K562 (cell line): ENCODE measurements around the gene C22orf39. TPM values are rescaled to one million over a fixed set of nuclear protein-coding genes. Genes with fewer than 3 reads are reported as not detected.

Experiments
- ARID1B ChIP-seq: fragments of 450-650 bp; IDR thresholded peaks from 2 replicates; pipeline ENCODE4 v1.6.1; 2016; ENCODE audit warnings: antibody characterized with exemption, mild to moderate bottlenecking, inconsistent platforms
- DEAF1 ChIP-seq: fragments of 450-650 bp; formaldehyde crosslinking; IDR thresholded peaks from 2 replicates; pipeline ENCODE4 v1.4.0; 2020; ENCODE audit warnings: mild to moderate bottlenecking, moderate library complexity
- HEY1 ChIP-seq: fragments of 250-450 bp; sonication (Bioruptor Pico); IDR thresholded peaks from 2 replicates; pipeline ENCODE4 v1.5.0; 2020; ENCODE audit warnings: mild to moderate bottlenecking, moderate library complexity, borderline replicate concordance
- HOMEZ ChIP-seq: fragments of 250-450 bp; sonication (Bioruptor Pico); IDR thresholded peaks from 2 replicates; pipeline ENCODE4 v1.4.0; 2020; ENCODE audit warnings: mild to moderate bottlenecking, moderate library complexity
- JUN ChIP-seq, 2 experiments: sonication (generic) in 1 of 2; formaldehyde crosslinking in 1 of 2; IDR thresholded peaks; 2 replicates each; pipeline versions ENCODE4 v1.6.1 to v1.8.0; 2012 to 2022; ENCODE audit warnings: borderline replicate concordance in 2 of 2, mild to moderate bottlenecking in 2 of 2, improper control_type of control experiment in 1 of 2, low read depth in 1 of 2, low read length in 1 of 2, missing genetic modification reagents in 1 of 2
- NFIX ChIP-seq: fragments of 250-450 bp; sonication (Bioruptor Pico); IDR thresholded peaks from 2 replicates; pipeline ENCODE4 v1.4.0; 2020; ENCODE audit warnings: low read depth, mild to moderate bottlenecking, moderate library complexity
- PRPF4 ChIP-seq: fragments of 200-400 bp; formaldehyde crosslinking; IDR thresholded peaks from one replicate; pipeline ENCODE4 v1.6.1; 2017; ENCODE audit warnings: low read length, low read depth, mild to moderate bottlenecking; ENCODE audit not compliant: insufficient read depth, poor library complexity, severe bottlenecking
- RFX7 ChIP-seq: fragments of 250-450 bp; sonication (Bioruptor Pico); IDR thresholded peaks from 2 replicates; pipeline ENCODE4 v1.5.1; 2021; ENCODE audit warnings: mild to moderate bottlenecking
- THAP7 ChIP-seq: fragments of 250-450 bp; sonication (Bioruptor Pico); IDR thresholded peaks from 2 replicates; pipeline ENCODE4 v1.5.0; 2021
- ZNF586 ChIP-seq: fragments of 450-650 bp; formaldehyde crosslinking; conservative IDR thresholded peaks from 2 replicates; pipeline ENCODE4 v1.4.0; 2020; ENCODE audit warnings: mild to moderate bottlenecking, moderate library complexity
- ZNF695 ChIP-seq: fragments of 450-650 bp; formaldehyde crosslinking; IDR thresholded peaks from 2 replicates; pipeline ENCODE4 v1.4.0; 2020; ENCODE audit warnings: mild to moderate bottlenecking, moderate library complexity
- ZNF740 ChIP-seq, 3 experiments: fragments of 200-800 bp in 1 of 3; sonication (Bioruptor generic) in 1 of 3; sonication (generic) in 1 of 3; formaldehyde crosslinking in 1 of 3; IDR thresholded peaks; 2 replicates each; pipeline versions ENCODE4 v1.6.1 to v1.8.0; 2016 to 2022; ENCODE audit warnings: mild to moderate bottlenecking in 2 of 3, missing compliant biosample characterization in 2 of 3, missing genetic modification characterization in 2 of 3, missing genetic modification reagents in 1 of 3
- ZNF76 ChIP-seq: fragments of 250-450 bp; sonication (Bioruptor Pico); IDR thresholded peaks from 2 replicates; pipeline ENCODE4 v1.4.0; 2020; ENCODE audit warnings: mild to moderate bottlenecking, moderate library complexity, borderline replicate concordance
- polyA plus RNA-seq, 8 experiments: library from polyadenylated mRNA; depleted of rRNA in 4 of 8; stranded (reverse) in 5 of 8; unstranded in 3 of 8; fragments of >200 nt; fragmentation: Nextera tagmentation in 2 of 8; fragmentation: Illumina TruSeq in 1 of 8; extraction: Ambion mirVana in 2 of 8; extraction: Trizol in 1 of 8; gene quantifications; 2 replicates each; pipeline versions ENCODE4 v1.2.1 to v1.2.3, GENCODE V29; 2011 to 2014; ENCODE audit warnings: inconsistent platforms in 1 of 8, missing spikeins in 1 of 8
- total RNA-seq, 7 experiments: library from RNA; depleted of rRNA in 6 of 7; stranded (reverse); fragments of >200 nt in 6 of 7; fragmentation: Illumina TruSeq in 2 of 7; extraction: Trizol in 2 of 7; gene quantifications; 2 replicates each; pipeline versions ENCODE4 v1.2.1 to v1.2.3, GENCODE V29; 2011 to 2021; ENCODE audit warnings: low replicate concordance in 1 of 7
- TF ChIP-seq, protein P1 (sequence below): fragments of 250-450 bp; sonication (Bioruptor Pico); IDR thresholded peaks from 2 replicates; pipeline ENCODE4 v1.4.0; 2020; ENCODE audit warnings: mild to moderate bottlenecking, moderate library complexity, borderline replicate concordance
- TF ChIP-seq, protein P2 (sequence below): fragments of 450-650 bp; formaldehyde crosslinking; IDR thresholded peaks from 2 replicates; pipeline ENCODE4 v1.4.0; 2020; ENCODE audit warnings: mild to moderate bottlenecking, moderate library complexity

Gene C22orf39
- total and polyA plus RNA-seq, 9 of the 15 experiments (the other 6 are each of a cell fraction or from before 2014, with no cell fraction given): 20.4 to 139 (median 66.8) TPM

GRCh38 chr22:19479355-19480172 is 32.1 kb upstream of the C22orf39 start, which contains the start of gene CDC45 (continued):
- TF ChIP-seq, protein P1, sequence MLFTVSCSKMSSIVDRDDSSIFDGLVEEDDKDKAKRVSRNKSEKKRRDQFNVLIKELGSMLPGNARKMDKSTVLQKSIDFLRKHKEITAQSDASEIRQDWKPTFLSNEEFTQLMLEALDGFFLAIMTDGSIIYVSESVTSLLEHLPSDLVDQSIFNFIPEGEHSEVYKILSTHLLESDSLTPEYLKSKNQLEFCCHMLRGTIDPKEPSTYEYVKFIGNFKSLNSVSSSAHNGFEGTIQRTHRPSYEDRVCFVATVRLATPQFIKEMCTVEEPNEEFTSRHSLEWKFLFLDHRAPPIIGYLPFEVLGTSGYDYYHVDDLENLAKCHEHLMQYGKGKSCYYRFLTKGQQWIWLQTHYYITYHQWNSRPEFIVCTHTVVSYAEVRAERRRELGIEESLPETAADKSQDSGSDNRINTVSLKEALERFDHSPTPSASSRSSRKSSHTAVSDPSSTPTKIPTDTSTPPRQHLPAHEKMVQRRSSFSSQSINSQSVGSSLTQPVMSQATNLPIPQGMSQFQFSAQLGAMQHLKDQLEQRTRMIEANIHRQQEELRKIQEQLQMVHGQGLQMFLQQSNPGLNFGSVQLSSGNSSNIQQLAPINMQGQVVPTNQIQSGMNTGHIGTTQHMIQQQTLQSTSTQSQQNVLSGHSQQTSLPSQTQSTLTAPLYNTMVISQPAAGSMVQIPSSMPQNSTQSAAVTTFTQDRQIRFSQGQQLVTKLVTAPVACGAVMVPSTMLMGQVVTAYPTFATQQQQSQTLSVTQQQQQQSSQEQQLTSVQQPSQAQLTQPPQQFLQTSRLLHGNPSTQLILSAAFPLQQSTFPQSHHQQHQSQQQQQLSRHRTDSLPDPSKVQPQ: peak; percentile 90; the same call in 1 of the 2 replicates
- peak; percentile 92; the same call in 1 of the 2 replicates for TF ChIP-seq HOMEZ
- peak; percentile 71 for TF ChIP-seq DEAF1
- TF ChIP-seq ZNF586 (CRISPR knock-in tag): peak; percentile 72; the same call in 1 of the 2 replicates
- TF ChIP-seq ZNF76 (CRISPR knock-in tag): peak; percentile 97; the same call in 1 of the 2 replicates
- TF ChIP-seq ZNF695: peak; percentile 91
- TF ChIP-seq, protein P2, sequence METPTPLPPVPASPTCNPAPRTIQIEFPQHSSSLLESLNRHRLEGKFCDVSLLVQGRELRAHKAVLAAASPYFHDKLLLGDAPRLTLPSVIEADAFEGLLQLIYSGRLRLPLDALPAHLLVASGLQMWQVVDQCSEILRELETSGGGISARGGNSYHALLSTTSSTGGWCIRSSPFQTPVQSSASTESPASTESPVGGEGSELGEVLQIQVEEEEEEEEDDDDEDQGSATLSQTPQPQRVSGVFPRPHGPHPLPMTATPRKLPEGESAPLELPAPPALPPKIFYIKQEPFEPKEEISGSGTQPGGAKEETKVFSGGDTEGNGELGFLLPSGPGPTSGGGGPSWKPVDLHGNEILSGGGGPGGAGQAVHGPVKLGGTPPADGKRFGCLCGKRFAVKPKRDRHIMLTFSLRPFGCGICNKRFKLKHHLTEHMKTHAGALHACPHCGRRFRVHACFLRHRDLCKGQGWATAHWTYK: peak; percentile 98
- TF ChIP-seq HEY1 (CRISPR knock-in tag): peak; percentile 85; the same call in 1 of the 2 replicates
- TF ChIP-seq THAP7 (CRISPR knock-in tag): no peak
- peak; percentile 63 for TF ChIP-seq JUN (IDR thresholded peaks at IDR 0.05; ENCODE audit: borderline replicate concordance, low read depth, low read length)
- TF ChIP-seq JUN (CRISPR knock-in tag; IDR thresholded peaks at IDR 0.05; ENCODE audit: borderline replicate concordance): no peak
- no peak for TF ChIP-seq ZNF740 (CRISPR knock-in tag; IDR thresholded peaks at IDR 0.05)
- TF ChIP-seq ZNF740 (tag; IDR thresholded peaks at IDR 0.05): peak in 1 of 2 experiments; percentile 69; a peak in 1 of 4 replicates
- no peak for TF ChIP-seq ARID1B
- peak; percentile 80; the same call in 1 of the 2 replicates for TF ChIP-seq RFX7
- peak; percentile 17 for TF ChIP-seq PRPF4
- no peak; the same call in 1 of the 2 replicates for TF ChIP-seq NFIX (CRISPR knock-in tag)
